WERI-Rb-1 (cell line): ENCODE results near the gene KIAA1755.

Experiments used
- DNase-seq: peaks from one replicate; pipeline ENCODE4 v3.0.0-alpha.2; 2020
- H3K27ac ChIP-seq: fragments of 250-450 bp; sonication (Bioruptor Pico); 2 replicates; pipeline ENCODE4 v1.5.1; 2020; ENCODE audit warnings: mild to moderate bottlenecking, moderate library complexity
- H3K27me3 ChIP-seq: fragments of 250-450 bp; sonication (Bioruptor Pico); 2 replicates; pipeline ENCODE4 v1.5.1; 2021; ENCODE audit warnings: mild to moderate bottlenecking, low read depth, moderate library complexity; ENCODE audit not compliant: insufficient read depth, severe bottlenecking
- H3K36me3 ChIP-seq: fragments of 250-450 bp; sonication (Bioruptor Pico); 2 replicates; pipeline ENCODE4 v1.5.1; 2020; ENCODE audit warnings: mild to moderate bottlenecking, moderate library complexity
- H3K4me3 ChIP-seq: 2 replicates; pipeline ENCODE4 v1.5.1; 2011; ENCODE audit warnings: low read depth, mild to moderate bottlenecking, control low read depth, low read length
- H3K9me3 ChIP-seq: fragments of 250-450 bp; sonication (Bioruptor Pico); 2 replicates; pipeline ENCODE4 v1.5.1; 2021; ENCODE audit warnings: mild to moderate bottlenecking, moderate library complexity; ENCODE audit not compliant: severe bottlenecking
- CTCF ChIP-seq: IDR thresholded peaks from 2 replicates; pipeline ENCODE4 v1.5.1; 2011; ENCODE audit warnings: low read depth, mild to moderate bottlenecking, control low read depth, inconsistent platforms, low read length

KIAA1755 gene

DNA sequence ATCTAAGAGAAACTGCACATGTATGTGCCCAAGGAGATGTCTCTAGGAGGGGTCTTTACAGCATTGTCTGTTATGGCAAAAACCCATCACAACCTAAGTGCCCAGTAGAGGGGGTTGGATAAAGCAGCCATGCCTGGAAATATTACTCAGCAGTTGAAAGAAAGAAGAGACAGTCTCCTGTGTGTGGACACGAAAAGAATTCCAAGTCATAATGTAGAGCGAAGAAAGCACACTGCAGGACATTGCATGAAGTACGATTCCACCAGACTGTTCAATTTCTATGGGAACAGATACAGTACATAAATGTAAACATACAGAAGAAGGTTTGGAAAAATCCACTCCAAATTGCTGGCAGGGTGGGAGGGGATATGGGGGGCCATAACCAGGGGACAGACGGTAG, 88.1 kb downstream of the KIAA1755 start:
- TF ChIP-seq CTCF = no peak
- no peak overlapping the region for H3K27ac ChIP-seq
- no peak for DNase-seq
- no peaks in the 10 kb centered on the region for H3K36me3 ChIP-seq
- H3K27me3 ChIP-seq = no peaks in the 10 kb centered on the region
- no peaks in the 10 kb centered on the region for H3K9me3 ChIP-seq
- H3K4me3 ChIP-seq = no peak overlapping the region

DNA sequence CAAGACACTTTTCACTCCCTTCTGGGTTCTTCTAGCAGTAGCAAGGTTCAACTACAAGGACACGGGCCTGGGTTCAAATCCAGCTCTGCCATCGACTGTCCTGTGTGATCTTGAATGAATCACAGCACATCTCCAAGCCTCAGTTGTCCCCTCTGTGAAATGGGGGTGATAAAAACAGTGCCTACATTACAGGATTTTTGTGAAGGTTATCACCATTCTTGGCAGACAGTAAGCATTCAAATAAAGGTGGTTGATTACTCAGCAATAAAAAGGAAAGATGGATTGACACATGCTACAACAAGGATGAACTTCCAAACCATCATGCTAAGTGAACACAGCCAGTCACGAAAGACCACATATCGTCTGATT, 88.9 kb downstream of the KIAA1755 start:
- Histone ChIP-seq H3K27ac (peak overlapping the region; percentile 2; the same call in 1 of the 2 replicates), H3K36me3 (no peaks in the 10 kb centered on the region), H3K27me3 (no peaks in the 10 kb centered on the region), H3K4me3 (no peak overlapping the region), H3K9me3 (no peaks in the 10 kb centered on the region)
- no peak for DNase-seq
- no peak for TF ChIP-seq CTCF

DNA sequence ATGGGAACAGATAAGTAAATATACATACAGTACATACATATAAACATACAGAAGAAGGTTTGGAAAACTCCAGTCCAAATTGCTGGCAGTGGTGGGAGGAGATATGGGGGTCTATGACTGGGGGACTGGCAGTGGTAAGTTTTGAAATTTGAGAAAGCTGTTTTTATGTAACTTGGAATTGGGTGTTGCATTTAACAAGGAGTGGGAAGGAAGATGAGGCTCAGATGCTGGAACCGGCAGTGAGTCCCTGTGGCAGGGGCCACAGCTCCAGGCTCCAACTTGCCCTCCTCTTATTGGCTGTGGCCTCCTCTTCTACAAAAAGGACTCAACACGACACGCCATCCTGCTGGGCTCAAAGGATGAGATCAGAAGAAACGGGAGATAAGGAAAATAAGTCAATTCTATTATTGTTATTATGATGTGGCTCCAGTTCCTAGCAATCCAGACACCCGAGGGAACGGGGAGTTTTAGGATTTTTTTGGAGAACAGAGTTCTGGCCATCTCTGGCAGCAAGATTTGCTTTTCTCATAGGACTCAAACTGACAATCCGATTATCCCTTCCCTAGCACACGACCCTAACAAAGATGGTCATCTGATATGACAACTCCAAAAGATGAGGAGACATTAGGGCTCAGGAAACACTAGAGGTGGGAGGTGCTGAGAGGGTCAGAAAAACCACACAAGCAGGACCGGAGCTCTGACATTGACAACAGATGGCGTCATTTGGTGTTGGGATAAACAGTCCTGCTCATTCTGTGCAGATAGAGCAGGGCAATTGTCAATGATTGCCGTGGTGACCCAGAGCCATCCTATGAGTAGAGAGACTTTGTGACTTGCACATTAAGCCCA, 89.5 kb downstream of the KIAA1755 start:
- Histone ChIP-seq H3K4me3 (no peak overlapping the region), H3K36me3 (no peaks in the 10 kb centered on the region), H3K27me3 (no peaks in the 10 kb centered on the region), H3K27ac (peak overlapping the region; percentile 5; the same call in 1 of the 2 replicates), H3K9me3 (no peaks in the 10 kb centered on the region)
- TF ChIP-seq CTCF = no peak
- DNase-seq = peak; percentile 60

DNA sequence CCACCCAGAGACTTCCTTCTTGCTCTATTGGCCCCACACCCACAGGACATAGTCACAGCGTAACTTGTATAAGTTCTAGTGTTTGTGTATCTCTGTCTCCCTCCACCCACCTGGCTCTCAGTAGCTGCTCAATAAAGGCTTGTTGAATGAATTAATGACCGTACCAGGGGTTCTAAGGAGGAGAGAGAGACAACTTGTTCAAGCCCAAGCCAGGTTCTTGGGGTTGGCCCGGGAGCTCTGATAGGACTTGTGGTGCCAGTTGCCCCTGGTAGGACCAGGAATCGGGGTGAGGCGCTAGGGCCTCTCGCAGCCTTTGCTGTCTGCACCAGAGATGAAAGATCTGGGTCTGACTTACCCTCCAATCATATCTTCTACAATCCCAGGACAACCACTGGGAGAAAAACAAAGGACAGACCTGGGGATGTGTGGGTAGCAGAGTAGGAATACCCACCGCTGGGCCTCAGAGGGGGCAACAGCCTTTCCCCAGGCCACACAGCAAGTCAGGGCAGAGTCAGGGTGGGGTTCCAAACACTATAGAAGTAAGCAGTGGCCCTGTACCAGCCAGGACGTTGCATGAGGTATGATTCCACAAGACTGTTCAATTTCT, 90.2 kb downstream of the KIAA1755 start:
- no peaks in the 10 kb centered on the region for H3K27me3 ChIP-seq
- no peak overlapping the region for H3K4me3 ChIP-seq

GRCh38 chr20:38169636-38170193, 90.8 kb downstream of the KIAA1755 start:
- Histone ChIP-seq H3K27ac (no peak overlapping the region), H3K4me3 (no peak overlapping the region), H3K27me3 (no peaks in the 10 kb centered on the region), H3K9me3 (no peaks in the 10 kb centered on the region), H3K36me3 (no peaks in the 10 kb centered on the region)
- TF ChIP-seq CTCF = no peak
- DNase-seq = no peak

More for the DNA sequence above, 90.2 kb downstream of the KIAA1755 start:
- no peak for DNase-seq
- no peaks in the 10 kb centered on the region for H3K36me3 ChIP-seq
- no peak for TF ChIP-seq CTCF
- H3K9me3 ChIP-seq = no peaks in the 10 kb centered on the region
- H3K27ac ChIP-seq = no peak overlapping the region; the same call in 1 of the 2 replicates
